GM19324 (cell line): ENCODE results near the gene RAB8B.
"Not testable (repeated sequence)": the region's sequence is repeated elsewhere in the genome, so short reads cannot be mapped to it uniquely, and the experiment has no call there.

ENCODE experiments used
- ATAC-seq: cut with Tn5 transposase; IDR thresholded peaks from one replicate; pipeline ENCODE4 v1.9.1; 2021; ENCODE audit warnings: mild to moderate bottlenecking, moderate library complexity; ENCODE audit not compliant: unreplicated experiment, low FRiP score

Gene RAB8B

DNA sequence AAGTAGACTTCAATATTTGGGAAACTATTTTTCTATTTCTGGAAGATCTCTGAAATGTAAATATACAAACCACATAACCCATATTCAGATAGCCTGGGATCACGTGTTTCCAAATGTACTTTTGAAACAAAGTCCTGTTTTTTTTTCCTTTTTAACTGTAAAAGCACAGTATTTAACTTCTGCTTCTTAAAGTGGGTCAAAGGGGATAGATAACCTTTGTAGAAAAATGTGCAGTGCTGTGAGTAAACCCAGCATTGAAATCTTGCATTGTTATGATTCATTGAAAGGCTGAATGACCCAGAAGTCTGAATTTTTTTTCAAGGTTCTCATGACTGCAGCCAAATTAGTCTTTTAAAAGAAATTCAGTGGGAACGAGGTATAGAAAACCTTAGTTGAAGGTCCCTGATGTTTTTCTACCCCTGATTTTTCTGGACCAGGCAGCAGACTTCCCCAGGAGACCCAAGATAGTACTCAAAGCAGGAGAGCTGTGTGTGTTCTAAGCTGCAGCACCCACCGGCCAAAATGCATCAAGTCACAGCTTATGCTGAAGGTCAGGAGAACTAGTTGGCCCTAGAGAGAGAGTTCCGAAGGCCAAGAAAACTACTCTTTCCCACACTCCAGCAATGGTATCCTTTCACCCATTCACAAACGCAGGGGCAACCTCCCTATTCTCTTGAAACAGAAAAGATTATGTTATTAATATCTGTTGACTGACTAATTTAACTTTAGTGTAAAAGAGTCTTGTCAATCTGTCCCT, 44.4 kb downstream of the RAB8B start:
- ATAC-seq: no peak

DNA sequence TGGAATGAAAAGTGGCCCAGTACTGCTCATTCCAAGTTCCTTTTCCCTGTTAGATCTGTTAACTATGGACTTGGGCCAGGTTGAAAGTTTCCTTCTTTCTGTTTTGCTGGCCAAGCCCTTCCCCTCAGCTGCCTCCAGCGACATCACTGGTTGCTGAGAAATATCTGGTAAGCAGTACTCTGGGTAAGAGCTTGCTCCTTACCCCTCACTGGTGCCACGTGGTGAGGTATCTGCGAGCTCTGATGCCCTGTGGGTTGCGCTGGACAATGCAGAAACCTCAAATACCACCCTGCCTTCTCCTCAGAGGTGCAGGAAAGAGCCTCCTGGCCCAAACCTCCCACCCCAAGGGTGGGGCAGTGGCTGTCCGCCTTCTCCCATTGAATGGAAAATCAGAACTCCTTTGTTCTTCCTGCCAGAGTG, 45.1 kb downstream of the RAB8B start:
- ATAC-seq: no peak

DNA sequence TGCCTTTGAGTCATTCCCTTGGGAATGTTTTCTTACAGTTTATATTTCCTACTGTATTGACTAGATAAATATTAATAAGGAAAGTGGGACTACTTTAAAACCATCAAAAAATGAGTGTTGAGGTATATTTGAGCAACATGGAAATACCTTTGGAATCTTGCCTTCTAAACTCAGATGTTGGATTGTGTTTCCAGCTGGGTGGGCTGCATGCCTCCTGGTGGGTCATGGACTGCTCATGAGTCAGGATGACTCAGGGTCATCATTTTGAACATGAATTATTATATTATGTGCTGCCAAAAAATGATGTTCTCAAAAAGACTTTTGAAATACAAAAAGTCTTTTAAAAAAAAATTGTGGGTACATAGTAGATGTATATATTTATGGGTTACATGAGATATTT, 46.9 kb downstream of the RAB8B start:
- no peak for ATAC-seq

DNA sequence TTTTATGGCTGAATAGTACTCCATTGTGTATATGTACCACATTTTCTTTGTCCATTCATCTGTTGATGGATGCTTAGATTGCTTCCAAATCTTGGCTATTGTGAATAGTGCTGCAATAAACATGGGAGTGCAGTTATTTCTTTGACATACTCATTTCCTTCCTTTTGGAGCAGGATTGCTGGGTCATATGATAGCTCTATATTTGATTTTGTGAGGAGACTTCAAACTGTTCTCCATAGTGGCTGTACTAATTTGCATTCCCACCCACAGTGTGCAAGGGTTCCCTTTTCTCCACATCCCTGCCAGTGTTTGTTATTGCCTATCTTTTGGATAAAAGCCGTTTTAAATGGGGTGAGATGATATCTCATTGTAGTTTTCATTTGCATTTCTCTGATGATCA, 47.7 kb downstream of the RAB8B start:
- not testable (repeated sequence) for ATAC-seq

DNA sequence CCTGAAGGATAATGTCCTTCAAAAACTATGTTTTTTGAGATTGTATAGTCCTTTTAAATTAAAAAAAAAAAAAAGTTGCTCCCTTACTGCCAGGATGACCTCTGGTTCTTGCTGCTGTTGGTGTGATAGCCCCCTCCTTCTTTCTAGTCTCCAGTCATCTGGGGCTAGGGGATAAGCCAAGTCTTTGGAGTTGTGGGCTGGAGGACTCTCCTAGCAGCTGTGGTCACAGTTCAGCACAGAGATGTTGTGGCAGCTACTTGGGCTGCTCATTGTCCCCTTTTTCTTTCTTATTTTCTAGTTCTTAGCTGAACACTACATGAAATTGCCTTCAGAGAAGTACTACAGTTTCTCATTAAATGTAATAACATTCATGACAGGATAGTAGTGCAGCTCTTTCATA, 48.8 kb downstream of the RAB8B start:
- ATAC-seq: no peak

DNA sequence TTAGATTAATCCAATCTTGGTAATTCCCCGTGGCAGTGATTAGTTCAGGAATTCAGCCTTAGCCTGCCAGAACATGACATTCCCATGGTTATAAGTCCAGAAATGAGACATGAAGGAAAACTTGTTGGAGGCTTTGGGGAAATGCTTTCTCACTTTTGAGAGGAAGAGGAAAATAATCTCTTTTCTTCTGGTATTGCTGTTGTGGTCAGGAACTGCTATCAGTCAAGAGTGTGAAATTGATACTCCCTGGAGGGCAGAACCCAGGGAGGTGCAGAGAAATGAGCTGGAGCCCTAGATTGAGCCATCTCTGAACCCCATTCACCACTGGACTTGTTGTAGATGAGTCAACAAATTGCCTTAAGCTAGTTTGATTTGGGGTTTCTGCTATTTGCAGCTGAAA, 49.4 kb downstream of the RAB8B start:
- ATAC-seq: no peak

DNA sequence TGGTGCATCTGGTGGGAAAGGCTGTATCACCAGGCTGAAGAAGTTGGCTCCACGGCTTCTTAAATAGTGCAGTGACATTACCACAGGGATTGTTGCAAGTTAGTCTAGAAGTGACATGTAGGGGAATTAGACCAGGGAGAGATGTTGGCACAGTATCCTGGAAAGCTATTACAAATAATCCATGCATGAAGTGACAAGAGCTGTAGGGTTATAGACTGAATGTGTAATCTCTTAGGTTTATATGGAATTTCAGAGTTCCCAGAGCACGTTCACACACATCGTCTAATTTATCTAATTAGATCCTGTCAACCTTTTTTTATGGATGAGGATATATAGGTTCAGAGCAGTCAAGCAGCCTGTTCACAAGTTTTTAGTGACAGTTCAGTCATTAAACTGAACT, 50.7 kb downstream of the RAB8B start:
- no peak for ATAC-seq

DNA sequence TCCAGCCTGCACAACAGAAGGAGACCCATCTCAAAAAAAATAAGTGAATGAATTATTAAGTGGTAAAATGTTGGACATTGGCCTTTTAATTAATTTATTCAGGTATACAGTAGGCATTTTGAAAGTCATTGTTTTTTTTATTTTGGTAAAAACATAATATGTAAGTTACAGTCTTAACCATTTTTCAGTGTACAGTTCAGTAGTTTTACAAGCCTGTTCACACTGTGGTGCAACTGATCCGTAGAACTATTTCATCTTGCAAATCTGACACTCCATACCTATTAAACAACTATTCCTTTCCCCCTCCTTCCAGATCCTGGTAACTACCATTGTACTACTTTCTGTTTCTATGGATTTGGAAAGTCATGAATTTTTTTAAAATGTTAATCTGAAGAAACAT, 51.9 kb downstream of the RAB8B start:
- ATAC-seq: no peak

DNA sequence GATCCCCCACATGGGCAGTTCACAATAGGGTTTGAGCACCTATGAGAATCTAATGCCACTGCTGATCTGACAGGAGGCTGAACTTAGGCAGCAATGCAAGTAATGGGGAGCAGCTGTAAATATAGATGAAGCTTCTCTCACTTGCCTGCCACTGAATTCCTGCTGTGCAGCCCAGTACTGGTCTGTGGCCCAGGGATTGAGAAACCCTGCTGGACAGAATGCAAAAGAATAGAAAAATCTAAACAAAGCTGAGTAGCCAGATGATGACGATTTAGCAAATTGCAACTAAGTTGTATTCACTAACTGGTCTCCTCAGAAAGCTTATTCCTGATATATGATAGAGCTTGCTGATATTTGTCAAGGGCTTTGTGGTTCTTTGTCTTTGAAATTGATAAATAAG, 53.7 kb downstream of the RAB8B start:
- ATAC-seq: no peak

DNA sequence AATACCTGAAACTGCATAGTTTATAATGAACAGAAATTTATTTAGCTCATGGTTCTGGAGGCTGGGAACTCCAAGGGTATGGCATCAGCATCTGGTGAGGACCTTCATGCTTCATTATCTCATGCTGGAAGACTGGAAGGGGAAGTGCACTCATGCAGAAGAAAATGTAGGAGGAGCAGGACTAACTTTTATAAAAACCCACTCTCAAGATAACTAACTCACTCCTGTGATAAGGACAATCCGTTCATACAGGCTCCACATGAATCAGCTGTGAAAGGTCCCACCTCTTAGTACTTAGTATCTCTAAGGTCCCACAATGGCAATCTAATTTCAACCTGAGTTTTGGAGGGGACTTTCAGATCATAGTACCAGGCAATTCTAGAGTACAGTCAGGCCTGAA, 54.4 kb downstream of the RAB8B start:
- ATAC-seq: no peak

DNA sequence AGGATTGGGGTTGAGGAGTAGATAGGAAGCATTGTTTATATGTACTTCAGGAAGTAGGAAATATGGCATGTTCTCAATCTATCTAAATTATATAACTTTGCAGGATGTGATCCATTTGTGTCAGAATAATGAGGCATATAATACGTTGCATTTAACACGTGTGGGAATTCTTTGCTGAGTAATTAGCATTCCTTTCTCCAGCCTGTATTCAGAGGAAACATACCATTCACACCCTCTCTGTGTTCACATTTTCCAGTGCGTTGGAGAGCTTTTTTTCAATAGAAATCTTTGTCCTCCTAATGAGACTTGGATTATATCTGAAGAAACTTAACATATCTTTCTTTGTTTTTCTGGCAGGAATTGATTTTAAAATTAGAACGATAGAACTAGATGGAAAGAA, 55.0 kb downstream of the RAB8B start:
- ATAC-seq: no peak

DNA sequence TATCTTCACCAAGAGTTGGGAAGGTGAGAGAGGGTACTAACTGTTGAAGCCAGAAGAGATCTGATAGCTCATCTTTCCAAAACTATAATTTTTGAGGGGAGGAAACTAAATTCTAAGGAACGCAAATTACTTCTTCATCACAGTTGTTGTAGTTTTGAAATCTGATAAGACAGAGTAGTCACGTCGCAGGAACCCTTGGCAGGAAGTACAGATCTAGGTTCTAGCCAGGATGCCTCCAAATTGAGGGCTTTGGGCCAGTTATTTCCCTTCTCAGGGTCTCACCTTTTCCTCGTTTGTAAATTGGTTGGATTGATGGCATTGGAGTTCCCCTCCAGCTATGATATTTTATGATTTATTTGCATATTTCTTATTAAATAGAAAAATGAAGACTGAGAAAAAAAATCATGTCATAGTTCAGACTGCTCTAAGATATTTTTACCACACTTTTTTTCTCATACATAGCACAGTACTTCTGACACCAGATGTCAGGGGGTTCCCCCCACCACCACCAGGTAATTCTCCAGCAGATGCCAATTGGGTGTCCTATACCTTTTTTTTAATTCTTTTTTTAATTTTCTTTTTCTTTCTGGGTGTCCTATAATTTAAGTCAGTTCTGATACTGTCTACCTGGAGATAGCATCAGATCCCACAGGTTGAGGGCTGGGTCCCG, 55.7 kb downstream of the RAB8B start:
- ATAC-seq: no peak

DNA sequence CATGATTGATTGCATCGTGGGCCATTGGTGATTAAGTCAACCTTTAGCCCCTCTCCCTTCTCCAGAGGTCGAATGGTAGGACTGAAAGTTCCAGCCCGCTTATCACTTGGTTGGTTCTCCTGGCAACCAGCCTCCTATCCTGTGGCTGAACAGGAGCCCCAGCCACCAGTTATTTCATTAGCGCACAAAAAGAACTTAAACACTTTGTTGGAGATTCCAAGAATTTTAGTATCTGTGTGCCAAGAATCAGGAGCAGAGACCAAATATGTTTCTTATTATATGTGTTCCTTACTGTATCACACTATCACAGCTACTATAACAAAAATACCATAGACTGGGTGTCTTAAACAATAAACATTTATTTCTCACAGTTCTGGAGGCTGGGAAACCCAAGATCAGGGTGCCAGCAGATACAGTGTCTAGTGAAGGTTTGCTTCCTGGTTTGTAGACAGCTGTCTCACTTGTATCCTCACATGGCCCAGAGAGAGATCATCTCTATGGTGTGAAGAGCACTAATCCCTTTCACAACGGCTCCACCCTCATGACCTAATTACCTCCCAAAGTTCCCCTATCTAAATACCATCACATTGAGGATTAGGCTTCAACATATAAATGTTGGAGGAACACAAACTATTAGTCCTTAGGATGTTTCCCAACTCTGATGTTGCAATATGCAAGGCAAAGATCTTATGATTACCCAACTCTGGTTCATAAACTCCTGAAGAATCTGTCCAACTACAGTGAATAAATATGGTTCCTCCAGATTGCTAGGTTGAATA, 57.5 kb downstream of the RAB8B start:
- ATAC-seq: no peak

DNA sequence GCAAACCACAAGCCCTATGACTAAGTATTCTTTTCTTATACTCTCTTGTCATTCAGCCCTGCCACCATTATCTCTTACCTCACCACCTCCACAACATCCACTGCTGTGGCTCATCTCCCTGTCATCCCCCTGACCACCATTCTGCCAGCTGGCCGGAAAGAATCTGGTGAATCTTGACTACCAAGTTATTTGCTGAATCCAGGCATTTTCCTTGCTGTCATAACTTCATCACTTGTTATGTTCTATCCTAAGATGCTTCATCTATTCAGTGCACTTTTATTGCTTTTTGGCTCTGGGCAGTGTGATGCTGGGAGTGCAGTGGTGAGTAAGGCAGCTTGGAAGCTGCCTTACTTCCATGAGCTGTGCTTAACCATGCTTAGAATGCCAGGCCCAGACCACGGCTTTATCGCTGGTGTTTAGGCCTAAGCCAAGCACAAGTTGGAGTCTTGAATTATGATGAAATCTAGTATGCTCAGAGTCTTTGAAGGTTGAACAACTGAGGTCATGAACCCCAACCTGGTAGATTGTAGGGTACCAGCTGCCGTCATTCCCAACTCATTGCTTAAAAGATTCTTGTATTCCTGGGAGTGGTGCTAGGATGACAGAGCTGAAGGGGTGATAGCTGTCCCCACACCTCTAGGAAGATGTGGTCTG, 61.0 kb downstream of the RAB8B start:
- ATAC-seq: no peak

DNA sequence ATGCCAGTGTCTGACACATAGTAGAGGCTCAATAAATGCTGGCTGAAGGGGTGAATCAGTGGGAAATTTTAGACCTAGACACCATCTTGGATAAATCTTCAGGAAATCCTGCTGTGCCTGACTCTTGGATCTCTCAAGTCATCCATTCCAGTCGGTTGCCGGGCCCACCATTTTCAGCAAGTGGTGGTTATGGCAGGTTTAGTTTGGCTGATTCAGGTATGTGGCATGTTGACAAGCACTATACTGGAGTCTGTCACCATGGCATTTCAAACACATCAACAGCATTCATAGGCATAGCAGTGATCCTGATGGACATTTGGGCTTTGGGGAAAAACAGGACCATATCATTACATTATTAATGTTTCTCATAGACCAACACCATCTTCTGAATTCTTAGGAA, 62.3 kb downstream of the RAB8B start:
- ATAC-seq: no peak

DNA sequence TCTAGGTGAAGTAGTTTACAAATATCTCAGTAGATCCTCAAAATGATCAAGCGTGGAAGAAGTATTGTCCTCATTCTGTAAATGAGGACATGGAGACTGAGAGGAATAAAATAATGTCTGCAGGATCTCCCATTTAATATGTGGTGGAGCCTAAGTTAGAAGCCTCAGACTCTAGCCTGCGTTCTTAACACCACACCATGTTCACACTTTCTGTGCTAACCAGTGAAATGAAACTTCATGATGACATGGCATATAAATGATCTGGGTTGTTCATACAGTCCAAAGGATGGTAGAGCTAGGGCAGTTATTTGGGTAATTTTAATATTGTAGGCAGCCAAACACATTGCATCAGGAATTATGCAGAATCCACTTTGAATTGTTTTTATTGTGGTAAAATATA, 62.9 kb downstream of the RAB8B start:
- ATAC-seq: no peak

DNA sequence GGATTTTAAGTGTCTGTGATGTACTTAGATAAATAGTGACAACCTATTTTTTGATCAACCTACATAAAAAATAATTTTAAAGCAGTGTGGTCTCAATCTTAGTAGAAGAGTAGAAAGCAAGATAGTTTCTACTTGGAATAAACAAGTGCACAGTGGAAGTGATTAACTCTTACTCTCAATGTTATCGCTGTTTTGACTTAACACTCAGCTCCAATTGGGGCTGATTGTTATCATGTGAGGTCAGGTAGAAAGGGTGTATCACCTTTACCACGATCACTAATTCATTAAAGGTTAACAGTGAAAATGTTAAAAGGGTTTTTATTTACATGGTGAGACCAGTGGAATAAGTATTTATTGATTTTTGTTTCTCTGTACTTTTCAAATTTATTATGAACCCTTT, 65.6 kb downstream of the RAB8B start:
- no peak for ATAC-seq

DNA sequence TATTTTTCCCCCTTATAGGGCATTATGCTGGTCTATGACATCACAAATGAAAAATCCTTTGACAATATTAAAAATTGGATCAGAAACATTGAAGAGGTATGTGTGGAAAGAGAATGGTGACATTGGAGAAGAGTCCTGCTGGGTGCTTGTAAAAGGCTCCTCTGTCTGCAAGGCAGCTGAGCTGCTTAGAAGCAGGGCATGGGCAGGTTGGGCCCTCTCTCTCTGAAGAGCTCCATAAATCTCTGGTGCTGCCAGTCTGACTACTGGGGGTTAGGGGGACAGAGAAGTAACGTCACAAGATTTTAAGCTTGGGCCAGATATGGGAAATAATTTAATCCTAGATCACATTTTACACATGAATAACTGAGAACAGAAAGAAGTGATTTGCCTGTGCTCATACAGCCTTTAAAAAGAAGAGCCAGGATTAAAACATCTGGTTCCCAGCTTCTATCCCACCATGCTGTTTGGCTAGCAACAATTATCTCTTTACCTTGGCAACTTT, 66.1 kb downstream of the RAB8B start:
- ATAC-seq: no peak

DNA sequence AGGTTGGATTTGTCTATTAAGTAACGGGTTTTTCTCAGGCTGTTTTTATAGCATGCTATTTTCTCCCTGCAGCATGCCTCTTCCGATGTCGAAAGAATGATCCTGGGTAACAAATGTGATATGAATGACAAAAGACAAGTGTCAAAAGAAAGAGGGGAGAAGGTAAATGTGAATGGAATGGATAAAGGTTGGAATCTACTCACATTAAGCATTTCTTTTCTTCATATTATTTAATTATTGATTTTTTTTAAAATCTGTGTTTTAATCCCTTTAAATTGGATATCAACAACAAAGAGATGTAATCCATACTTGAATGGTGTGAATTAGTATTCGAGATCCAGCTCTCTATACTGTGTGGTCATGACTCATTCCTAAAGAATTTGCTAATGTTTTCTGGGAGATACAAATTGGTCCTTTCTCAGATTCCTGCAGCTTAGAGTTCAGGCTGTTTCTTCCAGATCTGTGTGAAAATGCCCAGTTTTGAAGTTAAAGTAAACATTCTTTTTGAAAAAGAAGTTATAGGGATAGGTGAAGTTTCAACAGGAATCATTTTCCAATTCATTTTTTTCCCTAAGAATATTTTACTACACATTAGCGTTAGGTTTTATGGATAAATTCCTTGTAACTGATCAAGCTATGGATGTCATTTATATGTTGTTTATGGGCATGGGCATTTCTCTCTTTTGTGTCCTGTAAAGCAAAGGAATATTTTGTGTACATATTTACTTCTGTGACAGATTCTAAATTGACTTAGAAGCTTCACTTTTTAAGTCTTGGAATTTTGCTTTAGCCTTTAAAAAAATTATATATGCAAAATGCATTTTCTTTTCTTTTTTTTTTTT, 67.2 kb downstream of the RAB8B start:
- no peak for ATAC-seq

DNA sequence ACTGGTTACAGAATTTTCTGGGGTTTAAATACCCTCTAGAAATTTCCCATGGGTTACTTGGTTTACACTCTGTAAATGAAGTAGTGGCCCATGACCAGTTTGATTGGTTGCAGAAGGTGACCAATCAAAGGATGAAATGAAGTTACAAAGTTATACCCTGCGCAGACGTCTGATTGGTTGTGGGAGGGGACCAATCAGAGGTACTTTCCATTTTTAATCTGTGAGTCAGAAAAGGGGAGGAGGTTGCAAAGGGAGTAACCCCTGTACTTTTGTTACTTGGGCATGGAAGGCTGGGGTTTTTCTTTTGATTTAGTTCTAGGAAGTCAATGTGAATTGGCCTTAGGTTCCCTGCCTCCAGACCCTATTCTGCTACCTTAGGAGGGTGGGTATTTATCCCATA, 69.3 kb downstream of the RAB8B start:
- ATAC-seq: no peak
